Suprapubic skin (tissue), 4 donors: ENCODE results near the gene TXNL1. TPM values are rescaled to one million over a fixed set of nuclear protein-coding genes. Genes with fewer than 3 reads are reported as not detected.

Source experiments
- DNase-seq, 2 donors: peaks; one replicate each; pipeline ENCODE4 v3.0.0-alpha.2; 2019; ENCODE audit warnings: low spot score in 2 of 2
- H3K27ac ChIP-seq: fragments of 200-600 bp; sonication (generic); one replicate; pipeline ENCODE4 v1.5.1; 2019
- H3K27me3 ChIP-seq: fragments of 200-600 bp; sonication (generic); one replicate; pipeline ENCODE4 v1.5.1; 2019
- H3K36me3 ChIP-seq: fragments of 200-600 bp; sonication (generic); one replicate; pipeline ENCODE4 v1.5.1; 2019
- H3K4me1 ChIP-seq: fragments of 200-600 bp; sonication (generic); one replicate; pipeline ENCODE4 v1.5.1; 2019
- H3K4me3 ChIP-seq: fragments of 200-600 bp; sonication (generic); one replicate; pipeline ENCODE4 v1.5.1; 2019; ENCODE audit warnings: mild to moderate bottlenecking
- H3K9me3 ChIP-seq: fragments of 200-600 bp; sonication (generic); one replicate; pipeline ENCODE4 v1.5.1; 2019
- CTCF ChIP-seq, 2 donors: fragments of 200-600 bp in 1 of 2; fragments of 450-650 bp in 1 of 2; sonication (generic) in 1 of 2; IDR thresholded peaks; one replicate each; pipeline ENCODE4 v1.5.1; 2016 to 2019; ENCODE audit warnings: antibody characterized with exemption in 2 of 2, mild to moderate bottlenecking in 1 of 2, moderate library complexity in 1 of 2
- EP300 ChIP-seq: sonication (generic); formaldehyde crosslinking; IDR thresholded peaks from one replicate; pipeline ENCODE4 v1.6.1; 2017; ENCODE audit warnings: antibody characterized with exemption
- POLR2A ChIP-seq, 2 donors: fragments of 450-650 bp; IDR thresholded peaks; one replicate each; pipeline ENCODE4 v1.6.1; 2017; ENCODE audit warnings: antibody characterized with exemption in 2 of 2, mild to moderate bottlenecking in 2 of 2, moderate library complexity in 2 of 2
- POLR2AphosphoS5 ChIP-seq, 3 donors: sonication (generic); formaldehyde crosslinking; IDR thresholded peaks; one replicate each; pipeline ENCODE4 v1.6.1; 2017; ENCODE audit warnings: antibody characterized with exemption in 3 of 3
- WGBS: methylation state at CpG from one replicate; pipeline ENCODE4 v1.1.5; 2018; 5-methylcytosine and 5-hydroxymethylcytosine counted together
- total RNA-seq, 4 donors: library from RNA; depleted of rRNA; stranded (reverse); fragments of >200 nt; gene quantifications; one replicate each; pipeline ENCODE4 v1.1.0, GENCODE V29; 2016

TXNL1 gene
- total RNA-seq, 4 donors from 2014 or later: 23.7 to 57.8 (median 47.8) TPM

DNA sequence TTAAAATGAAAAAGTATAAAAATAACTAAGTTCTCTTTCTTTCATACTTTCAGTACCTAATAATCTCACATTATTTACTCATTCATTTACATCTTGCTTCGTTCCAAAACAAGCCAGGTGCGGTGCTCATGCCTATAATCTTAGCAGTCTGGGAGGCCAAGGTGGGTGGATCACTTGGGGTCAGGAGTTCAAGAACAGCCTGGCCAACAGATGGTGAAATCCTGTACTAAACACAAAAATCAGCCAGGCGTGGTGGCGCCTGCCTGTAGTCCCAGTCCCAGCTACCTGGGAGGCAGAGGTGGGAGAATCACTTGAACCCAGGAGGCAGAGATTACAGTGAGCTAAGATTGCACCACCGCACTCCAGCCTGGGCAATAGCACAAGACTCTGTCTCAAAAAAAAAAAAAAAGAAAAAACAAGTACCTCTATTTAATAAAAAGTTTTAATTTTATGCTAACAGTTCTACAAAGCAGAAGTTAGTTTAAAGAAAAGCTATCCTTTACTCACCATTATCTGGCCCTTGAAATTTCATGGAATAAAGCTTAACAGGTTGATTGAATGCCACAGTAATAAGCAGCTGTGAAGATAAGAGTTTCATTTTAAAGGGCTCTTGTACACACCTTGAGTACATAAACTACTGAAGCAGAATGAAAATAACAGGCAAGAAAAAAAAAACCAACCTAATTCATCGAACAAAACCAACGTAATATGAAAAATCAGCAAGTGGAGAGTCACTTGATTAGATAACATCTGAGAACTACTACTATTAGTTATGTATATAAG is 22.5 kb downstream of the TXNL1 start:
- no peak overlapping the region for H3K27ac ChIP-seq
- no peak for DNase-seq
- peaks cover 51% of the 10 kb centered on the region for H3K36me3 ChIP-seq
- WGBS: 85% methylated on average over 7 of the region's 7 CpGs
- H3K27me3 ChIP-seq: no peaks in the 10 kb centered on the region
- no peak overlapping the region for H3K4me3 ChIP-seq
- no peak for TF ChIP-seq CTCF (IDR thresholded peaks at IDR 0.05)
- no peak for TF ChIP-seq POLR2AphosphoS5 (IDR thresholded peaks at IDR 0.05)
- TF ChIP-seq EP300: no peak
- no peak for TF ChIP-seq POLR2A (IDR thresholded peaks at IDR 0.05)
- H3K4me1 ChIP-seq: no peaks in the 10 kb centered on the region
- no peaks in the 10 kb centered on the region for H3K9me3 ChIP-seq

DNA sequence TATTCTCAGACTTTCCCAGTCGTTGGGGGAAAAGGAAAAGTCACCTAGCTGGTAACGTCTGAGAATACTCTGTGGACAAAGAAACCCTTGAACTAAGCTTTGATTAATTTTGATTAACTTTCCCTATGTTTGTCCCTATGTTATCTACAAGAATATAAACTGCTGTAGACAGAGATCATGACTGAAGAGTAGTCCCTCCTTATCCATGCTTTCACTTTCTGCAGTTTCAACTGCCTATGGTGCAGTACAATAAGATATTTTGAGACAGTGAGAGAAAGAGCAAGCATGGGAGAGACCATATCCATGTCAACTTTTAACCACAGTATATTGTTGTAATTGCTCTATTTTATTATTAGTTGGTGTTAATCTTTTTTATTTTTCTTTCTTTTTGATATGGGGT is 31.8 kb downstream of the TXNL1 start:
- H3K27ac ChIP-seq: no peak overlapping the region
- peaks cover 64% of the 10 kb centered on the region for H3K36me3 ChIP-seq
- WGBS: 95% methylated on average over 2 of the region's 2 CpGs
- no peak for DNase-seq
- H3K9me3 ChIP-seq: no peaks in the 10 kb centered on the region
- no peaks in the 10 kb centered on the region for H3K4me1 ChIP-seq
- H3K4me3 ChIP-seq: no peak overlapping the region
- H3K27me3 ChIP-seq: no peaks in the 10 kb centered on the region
- TF ChIP-seq POLR2A (IDR thresholded peaks at IDR 0.05) (no peak), EP300 (no peak), CTCF (IDR thresholded peaks at IDR 0.05) (no peak), POLR2AphosphoS5 (IDR thresholded peaks at IDR 0.05) (no peak)

GRCh38 chr18:56598422-56598821 is 40.0 kb downstream of the TXNL1 start:
- H3K4me1 ChIP-seq: no peaks in the 10 kb centered on the region

GRCh38 chr18:56593906-56594305 is 44.5 kb downstream of the TXNL1 start:
- 90% methylated on average over 4 of the region's 4 CpGs for WGBS
- H3K4me1 ChIP-seq: no peaks in the 10 kb centered on the region
- H3K36me3 ChIP-seq: no peaks in the 10 kb centered on the region
- no peaks in the 10 kb centered on the region for H3K27me3 ChIP-seq
- TF ChIP-seq POLR2A (IDR thresholded peaks at IDR 0.05) (no peak), POLR2AphosphoS5 (IDR thresholded peaks at IDR 0.05) (no peak), CTCF (IDR thresholded peaks at IDR 0.05) (no peak), EP300 (no peak)
- no peak overlapping the region for H3K27ac ChIP-seq
- no peak overlapping the region for H3K4me3 ChIP-seq
- DNase-seq: no peak
- H3K9me3 ChIP-seq: no peaks in the 10 kb centered on the region

More at GRCh38 chr18:56598422-56598821, 40.0 kb downstream of the TXNL1 start:
- H3K27me3 ChIP-seq: no peaks in the 10 kb centered on the region
- DNase-seq: no peak
- H3K36me3 ChIP-seq: peaks cover 10% of the 10 kb centered on the region
- no peaks in the 10 kb centered on the region for H3K9me3 ChIP-seq
- 90% methylated on average over 4 of the region's 4 CpGs for WGBS
- no peak overlapping the region for H3K27ac ChIP-seq
- no peak overlapping the region for H3K4me3 ChIP-seq
- TF ChIP-seq POLR2AphosphoS5 (IDR thresholded peaks at IDR 0.05) (no peak), EP300 (no peak), POLR2A (IDR thresholded peaks at IDR 0.05) (no peak), CTCF (IDR thresholded peaks at IDR 0.05) (no peak)

DNA sequence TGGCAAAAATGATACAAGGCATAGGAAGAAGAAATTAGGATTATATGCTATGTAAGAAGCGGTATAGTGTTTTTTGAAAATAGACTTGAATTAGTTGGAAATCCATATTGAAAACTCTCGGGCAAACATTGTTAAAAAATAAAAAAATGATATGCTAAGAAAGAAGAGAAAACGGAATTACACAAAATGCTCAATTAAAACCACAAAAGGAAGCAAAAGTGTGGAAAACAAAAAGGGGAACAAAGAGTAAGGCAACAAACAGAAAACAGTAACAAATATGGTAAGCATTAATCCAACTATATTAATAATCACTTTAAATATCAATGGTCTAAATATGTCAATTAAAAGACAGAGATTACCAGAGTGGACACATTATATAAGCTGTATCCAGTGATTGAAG is 58.4 kb downstream of the TXNL1 start:
- TF ChIP-seq POLR2A (IDR thresholded peaks at IDR 0.05): no peak
- no peak for TF ChIP-seq CTCF (IDR thresholded peaks at IDR 0.05)
- TF ChIP-seq POLR2AphosphoS5 (IDR thresholded peaks at IDR 0.05): no peak
- TF ChIP-seq EP300: no peak
- Histone ChIP-seq H3K4me1 (peaks cover 8% of the 10 kb centered on the region), H3K9me3 (no peaks in the 10 kb centered on the region), H3K36me3 (no peaks in the 10 kb centered on the region), H3K27me3 (no peaks in the 10 kb centered on the region), H3K27ac (no peak overlapping the region), H3K4me3 (no peak overlapping the region)
- 80% methylated on average over 3 of the region's 3 CpGs for WGBS
- no peak for DNase-seq
